Nucleus accumbens (tissue), 56 donors: Measurements from ENCODE around the gene SLC25A40.
"Not testable (repeated sequence)": the region's sequence is repeated elsewhere in the genome, so short reads cannot be mapped to it uniquely, and the experiment has no call there.

ENCODE experiments used
- DNase-seq, 56 donors: peaks; one replicate each; lab custom pipeline; 2025; lab: John Stamatoyannopoulos, UW

Gene SLC25A40

DNA sequence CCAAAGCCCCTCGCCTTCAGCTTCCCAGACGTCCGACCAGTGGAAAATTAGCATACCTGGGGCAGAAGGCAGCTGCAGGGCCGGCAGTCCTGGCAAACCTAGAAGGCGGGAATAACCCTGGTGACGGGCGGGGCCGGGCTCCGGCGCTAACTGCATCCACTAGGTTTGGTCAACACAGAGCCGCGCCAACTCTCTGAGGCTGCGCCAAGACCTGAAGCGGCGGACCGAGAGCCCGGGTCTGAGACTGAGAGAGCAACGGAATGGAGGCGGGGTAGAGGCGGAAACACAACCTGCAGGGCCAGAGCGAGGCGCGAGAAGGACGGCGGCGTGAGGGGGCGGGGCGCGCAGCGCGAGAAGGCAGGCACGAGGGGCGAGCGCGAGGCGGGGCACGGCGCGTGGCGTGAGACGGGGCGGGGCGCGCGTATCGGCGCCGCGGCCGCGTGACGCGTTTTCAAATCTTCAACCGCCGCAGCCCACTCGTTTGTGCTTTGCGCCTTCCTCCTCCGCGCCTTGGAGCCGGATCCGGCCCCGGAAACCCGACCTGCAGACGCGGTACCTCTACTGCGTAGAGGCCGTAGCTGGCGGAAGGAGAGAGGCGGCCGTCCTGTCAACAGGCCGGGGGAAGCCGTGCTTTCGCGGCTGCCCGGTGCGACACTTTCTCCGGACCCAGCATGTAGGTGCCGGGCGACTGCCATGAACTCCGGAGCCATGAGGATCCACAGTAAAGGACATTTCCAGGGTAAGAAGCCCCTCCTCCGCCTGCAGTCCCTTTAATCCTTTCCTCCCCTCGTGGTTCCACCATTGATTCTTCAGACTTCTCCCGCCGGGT, at the start of gene SLC25A40, which contains the start of gene DBF4:
SLC25A40 (minus strand) TSS at position 321 of the 829 bp plus-strand sequence. CDS start 17,633 bp downstream, outside the sequence.
DBF4 (plus strand) TSS at position 454 of the 829 bp plus-strand sequence; CDS start at position 694, 240 bp downstream.
- DNase-seq = peak; percentile 17 to 96 (median 86)

DNA sequence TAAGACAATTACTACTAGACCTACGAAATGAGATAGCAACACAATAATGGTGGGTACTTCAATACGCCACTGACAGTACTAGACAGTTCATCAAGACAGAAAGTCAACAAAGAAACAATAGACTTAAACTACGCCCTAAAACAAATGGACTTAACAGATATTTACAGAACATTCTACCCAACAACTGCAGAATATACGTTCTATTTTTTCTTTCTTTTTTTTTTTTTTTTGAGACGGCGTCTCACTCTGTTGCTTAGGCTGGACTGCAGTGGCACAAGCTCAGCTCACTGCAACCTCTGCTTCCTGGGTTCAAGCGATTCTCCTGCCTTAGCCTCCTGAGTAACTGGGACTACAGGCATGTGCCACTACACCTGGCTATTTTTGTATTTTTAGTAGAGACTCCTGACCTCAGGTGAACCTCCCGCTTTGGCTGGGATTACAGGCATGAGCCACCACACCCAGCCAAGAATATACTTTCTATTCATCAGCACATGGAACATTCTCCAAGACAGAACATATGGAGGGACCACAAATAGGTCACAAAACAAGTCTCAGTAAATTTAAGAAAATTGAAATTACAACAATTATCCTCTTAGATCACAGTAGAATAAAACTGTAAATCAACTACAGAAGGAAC, 46.7 kb upstream of the SLC25A40 start:
- not testable (repeated sequence) for DNase-seq

DNA sequence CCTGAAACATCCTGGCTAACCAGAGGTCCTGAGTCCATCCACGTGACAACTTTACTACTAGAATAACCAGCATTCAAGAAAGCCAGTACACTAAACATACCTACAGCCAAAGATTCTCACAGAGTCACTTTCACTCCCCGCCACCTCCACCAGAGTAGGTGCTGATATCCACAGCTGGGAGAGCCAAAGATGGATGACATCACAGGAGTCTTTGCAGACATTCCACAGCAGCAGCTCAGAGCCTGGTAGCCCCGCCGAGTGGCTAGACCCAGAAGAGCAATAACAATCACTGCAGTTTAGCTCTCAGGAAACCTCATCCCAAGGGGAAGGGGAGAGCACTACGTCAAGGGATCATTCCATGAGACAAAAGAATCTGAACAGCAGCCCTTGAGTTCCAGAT, 44.4 kb upstream of the SLC25A40 start:
- DNase-seq = no peak

DNA sequence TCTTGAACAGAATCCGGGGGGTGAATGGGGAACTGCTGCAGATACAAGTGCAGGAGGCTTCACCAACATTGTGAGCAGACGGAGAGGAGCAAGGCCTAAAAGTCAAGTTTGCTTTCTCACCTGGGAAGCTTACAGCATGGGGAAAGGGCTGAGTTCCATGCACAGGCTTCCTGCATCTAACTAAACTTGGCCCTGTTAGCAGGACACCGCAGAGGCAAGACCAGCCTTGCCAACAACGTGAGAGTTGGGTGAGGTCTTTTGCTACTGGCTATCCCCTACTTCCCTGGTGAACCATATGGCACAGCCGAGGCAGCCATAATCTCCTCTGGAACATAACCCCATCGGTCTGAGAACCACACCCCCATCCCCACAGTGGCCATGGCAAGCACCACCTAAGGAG, 43.7 kb upstream of the SLC25A40 start:
- DNase-seq = no peak

DNA sequence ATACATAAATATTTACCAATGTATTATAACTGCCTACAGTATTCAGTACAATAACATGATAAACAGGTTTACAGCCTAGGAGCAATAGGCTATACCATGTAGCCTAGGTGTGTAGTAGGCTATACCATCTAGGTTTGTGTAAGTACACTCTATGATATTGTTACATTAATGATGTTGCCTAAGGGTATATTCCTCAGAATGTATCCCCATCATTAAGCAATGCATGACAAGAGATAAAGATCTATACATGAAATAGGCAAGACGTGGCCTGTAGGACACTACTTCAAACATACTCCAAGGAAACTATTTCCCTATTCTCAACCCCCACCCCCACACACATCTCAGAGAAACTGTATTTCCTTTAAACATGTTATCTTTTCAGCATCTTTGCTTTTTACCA, 42.6 kb upstream of the SLC25A40 start:
- DNase-seq = no peak

GRCh38 chr7:87912121-87912520, 36.0 kb upstream of the SLC25A40 start:
- DNase-seq = no peak

GRCh38 chr7:87908814-87909213, 32.7 kb upstream of the SLC25A40 start:
- DNase-seq = not testable (repeated sequence)

- not testable (repeated sequence) for DNase-seq
These were observed 31.2 kb upstream of the SLC25A40 start for GRCh38 chr7:87907136-87907906.

DNA sequence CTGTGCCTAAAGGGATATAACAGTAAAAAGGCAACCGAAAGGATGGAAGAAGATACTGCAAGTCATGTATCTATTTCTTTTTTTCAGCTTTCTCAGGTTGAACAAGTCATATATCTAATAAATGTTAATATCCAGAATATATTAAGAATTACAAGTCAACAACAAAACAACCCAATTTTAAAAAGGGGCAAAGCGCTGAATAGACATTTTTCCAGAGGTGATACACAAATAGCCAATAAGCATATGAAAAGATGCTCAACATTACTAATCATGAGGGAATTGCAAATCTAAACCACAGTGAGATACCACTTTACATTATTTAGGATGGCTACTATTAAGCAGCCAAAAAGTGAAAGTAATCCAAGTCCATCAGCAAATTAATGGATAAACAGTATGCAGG, 23.1 kb upstream of the SLC25A40 start:
- DNase-seq = no peak

- DNase-seq = no peak
These were observed 19.2 kb upstream of the SLC25A40 start for GRCh38 chr7:87895363-87895762.

- DNase-seq = no peak
These were observed 10.7 kb upstream of the SLC25A40 start for GRCh38 chr7:87886875-87887274.

- no peak for DNase-seq
These were observed 8.9 kb upstream of the SLC25A40 start for GRCh38 chr7:87885018-87885417.

DNA sequence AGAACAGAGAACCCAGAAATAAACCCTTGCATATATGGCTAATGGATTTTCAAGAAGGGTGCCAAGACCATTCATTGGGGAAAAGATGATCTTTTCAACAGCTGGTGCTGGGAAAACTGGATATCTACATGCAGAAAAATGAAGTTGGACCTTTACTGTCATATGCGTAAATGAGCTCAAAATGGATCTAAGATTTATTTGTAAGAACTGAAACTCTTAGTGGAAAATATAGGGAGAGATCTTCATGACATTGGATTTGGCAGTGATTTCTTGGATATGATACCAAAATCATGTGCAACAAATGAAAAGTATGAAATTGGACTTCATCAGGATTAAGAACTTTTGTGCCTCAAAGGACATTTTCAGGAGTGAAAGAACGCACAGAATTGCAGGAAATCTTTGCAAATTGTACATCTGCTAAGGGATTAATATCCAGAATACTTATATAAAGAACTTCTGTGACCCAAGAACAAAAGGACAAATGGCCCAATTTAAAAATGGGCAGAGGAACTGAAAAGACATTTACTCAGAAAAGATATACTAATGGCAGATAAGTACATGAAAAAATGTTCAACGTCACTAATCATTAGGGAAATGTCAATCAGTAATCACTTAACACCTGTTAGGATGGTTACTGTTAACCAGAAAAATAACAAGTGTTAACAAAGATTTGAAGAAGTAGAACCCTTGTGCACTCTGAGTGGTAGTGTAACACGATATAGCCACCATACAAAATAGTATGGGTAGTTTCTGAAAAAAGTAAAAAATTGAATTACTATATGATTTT, 6.2 kb upstream of the SLC25A40 start:
- no peak for DNase-seq

- no peak for DNase-seq
These were observed 2.1 kb upstream of the SLC25A40 start for GRCh38 chr7:87878208-87878735.

- DNase-seq = no peak
These were observed 1.3 kb upstream of the SLC25A40 start for GRCh38 chr7:87877366-87878040.

GRCh38 chr7:87876869-87877234, 692 bp upstream of the SLC25A40 start:
- DNase-seq = peak in 43 of 56 donors; percentile 4 to 71 (median 52)

- peak in 15 of 56 donors; percentile 11 to 60 (median 46) for DNase-seq
These were observed 765 bp downstream of the SLC25A40 start for GRCh38 chr7:87875151-87876039.

DNA sequence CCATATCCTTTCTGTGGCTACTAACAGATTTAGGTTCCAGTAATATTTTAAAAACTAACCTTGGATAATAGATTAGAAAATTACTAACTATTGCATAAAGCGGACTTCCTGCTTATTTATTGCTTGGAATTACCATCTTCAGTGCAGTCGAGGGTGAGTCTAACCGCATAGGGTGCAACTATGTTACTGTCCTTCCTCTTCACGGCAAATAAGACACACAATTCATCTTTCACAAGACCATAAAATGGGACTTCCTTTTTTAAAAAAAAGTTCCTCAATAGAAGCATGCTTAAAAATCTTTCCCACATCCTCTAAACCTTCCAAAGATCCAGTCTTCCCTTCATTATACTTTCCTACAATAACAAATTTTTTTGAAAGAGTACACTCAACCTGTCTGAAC, 2.1 kb downstream of the SLC25A40 start:
- no peak for DNase-seq
